Ishikawa (cell line): ENCODE measurements around the gene GAS2L3.

ENCODE experiments used
- CEBPB ChIP-seq: IDR thresholded peaks from 2 replicates; pipeline ENCODE4 v1.6.1; 2012
- FOXM1 ChIP-seq: IDR thresholded peaks from 2 replicates; pipeline ENCODE4 v1.6.1; 2012; ENCODE audit warnings: low read depth, borderline replicate concordance
- MAX ChIP-seq: IDR thresholded peaks from 2 replicates; pipeline ENCODE4 v1.6.1; 2012
- NFIC ChIP-seq: IDR thresholded peaks from 2 replicates; pipeline ENCODE4 v1.6.1; 2012
- RAD21 ChIP-seq: IDR thresholded peaks from 2 replicates; pipeline ENCODE4 v1.6.1; 2012; ENCODE audit warnings: low read depth
- REST ChIP-seq: IDR thresholded peaks from 2 replicates; pipeline ENCODE4 v1.6.1; 2012; ENCODE audit warnings: low read depth, mild to moderate bottlenecking
- TAF1 ChIP-seq: IDR thresholded peaks from 2 replicates; pipeline ENCODE4 v1.6.1; 2012; ENCODE audit warnings: low read depth, mild to moderate bottlenecking
- TCF12 ChIP-seq: IDR thresholded peaks from 2 replicates; pipeline ENCODE4 v1.6.1; 2012; ENCODE audit warnings: low read depth
- TEAD4 ChIP-seq: IDR thresholded peaks from 2 replicates; pipeline ENCODE4 v1.6.1; 2012
- USF1 ChIP-seq: IDR thresholded peaks from 2 replicates; pipeline ENCODE4 v1.6.1; 2012
- YY1 ChIP-seq: IDR thresholded peaks from 2 replicates; pipeline ENCODE4 v1.6.1; 2012; ENCODE audit warnings: low read depth

GRCh38 chr12:100564090-100564489 is 9.4 kb upstream of the GAS2L3 start:
- no peak for TF ChIP-seq RAD21
- TF ChIP-seq TEAD4, result no peak
- TF ChIP-seq FOXM1, result no peak
- TF ChIP-seq YY1, result no peak
- no peak for TF ChIP-seq REST
- no peak for TF ChIP-seq MAX
- TF ChIP-seq NFIC, result no peak
- no peak for TF ChIP-seq TAF1
- no peak for TF ChIP-seq USF1
- TF ChIP-seq CEBPB, result no peak
- TF ChIP-seq TCF12, result no peak
